ENCODE results near the gene ATXN7. TPM values are rescaled to one million over a fixed set of nuclear protein-coding genes. Genes with fewer than 3 reads are reported as not detected.

Gene ATXN7
- total and polyA plus RNA-seq, 2 of the 4 experiments (the other 2 are of a cell fraction): 8.6 to 13.6 TPM

DNA sequence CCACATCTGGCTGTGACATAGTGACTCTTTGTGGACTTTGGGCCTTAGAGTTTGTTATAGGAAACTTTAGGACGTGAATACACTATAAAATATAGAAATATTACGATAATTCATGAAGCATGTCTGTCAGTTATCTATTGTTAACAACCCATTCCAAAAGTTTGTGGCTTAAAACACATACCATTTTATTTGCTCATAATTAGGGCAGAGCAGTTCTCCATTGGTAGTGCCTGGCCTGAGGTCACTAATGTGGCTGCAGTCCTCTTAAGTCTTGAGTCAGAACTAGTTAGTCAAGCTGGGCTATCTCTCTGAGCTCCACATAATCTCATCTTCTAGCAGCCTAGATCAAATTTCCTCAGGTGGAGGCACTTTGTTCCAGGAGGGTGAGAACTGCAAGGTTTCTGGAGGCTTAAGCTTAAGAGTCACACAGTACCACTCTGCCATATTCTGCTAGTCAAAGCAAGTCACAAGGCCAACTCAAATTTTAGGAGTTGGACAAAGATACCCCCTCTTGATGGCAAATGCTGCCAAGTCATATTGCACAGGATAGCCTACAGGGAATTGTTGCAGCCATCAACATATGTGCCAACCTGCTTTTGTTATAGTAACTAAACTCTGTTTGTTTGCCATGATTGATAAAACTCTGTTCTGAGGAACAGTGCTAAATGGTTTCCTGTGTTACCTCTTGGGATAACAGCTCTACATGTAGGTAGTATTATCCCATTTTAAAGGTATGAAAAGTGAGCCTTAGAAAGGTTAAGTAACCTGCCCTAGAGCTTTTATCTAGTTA lies 8.7 kb downstream of the ATXN7 start:
- peak overlapping the region; percentile 31; the same call in 1 of the 2 replicates for H3K4me2 ChIP-seq (ENCODE audit: low read depth, low read length)
- BruUV-seq (replicated peaks): no TSS peak
- no peak overlapping the region for H3K14ac ChIP-seq (replicated peaks; ENCODE audit: low read depth, low read length)
- no peak overlapping the region for H3K4me3 ChIP-seq (ENCODE audit: insufficient read depth, low read depth, low read length)
- H4K8ac ChIP-seq (ENCODE audit: low read depth in 2 of 2, low read length in 2 of 2): no peak overlapping the region
- no peaks in the 10 kb centered on the region for H3K9me3 ChIP-seq (ENCODE audit: control insufficient read depth, insufficient read depth, low read length)
- no peak overlapping the region for H3K56ac ChIP-seq (ENCODE audit: extremely low read depth, insufficient read depth, low read length)
- no peak overlapping the region for H2AFZ ChIP-seq (replicated peaks; ENCODE audit: low read length, poor library complexity)
- WGBS, 2 experiments (ENCODE audit: extremely low coverage in 2 of 2, insufficient read length in 1 of 2): no CpG with 5 or more reads among the region's 2 CpGs
- dilution Hi-C loops (cut with HindIII; ENCODE audit: low sequenced_read_pairs, unreplicated experiment): no loop called here
- H4K20me1 ChIP-seq (ENCODE audit: insufficient read depth, low read length): peaks cover 39% of the 10 kb centered on the region; the same call in 1 of the 2 replicates
- no peak overlapping the region for H2AK9ac ChIP-seq (replicated peaks; ENCODE audit: low read depth, low read length, poor library complexity)
- no peaks in the 10 kb centered on the region for H3K36me3 ChIP-seq (ENCODE audit: control insufficient read depth, insufficient read depth, low read length)
- no peak overlapping the region for H3K4ac ChIP-seq (ENCODE audit: low read depth, low read length)
- H2BK5ac ChIP-seq (ENCODE audit: low read depth, low read length, poor library complexity, severe bottlenecking): no peak overlapping the region
- no peak overlapping the region for H3K18ac ChIP-seq (ENCODE audit: low read depth, low read length)
- H3K23ac ChIP-seq (ENCODE audit: low read depth, low read length): no peak overlapping the region; the same call in 1 of the 2 replicates
- H2BK15ac ChIP-seq (ENCODE audit: low read depth, low read length): no peak overlapping the region
- in situ Hi-C loops (cut with MboI; ENCODE audit: low sequenced_read_pairs): no loop called here
- H3K4me1 ChIP-seq (ENCODE audit: control insufficient read depth, insufficient read depth, low read length): peaks cover 4% of the 10 kb centered on the region
- H3K27me3 ChIP-seq (ENCODE audit: control insufficient read depth, insufficient read depth, low read length): no peaks in the 10 kb centered on the region
- DNase-seq (peak; percentile 92), ATAC-seq (ENCODE audit: low read depth) (peak; percentile 93)
- H2BK20ac ChIP-seq (ENCODE audit: low read depth, low read length): no peak overlapping the region
- CTCF ChIA-PET: no interaction called here
- POLR2A ChIA-PET (ENCODE audit: unreplicated experiment): no interaction called here
- H3K9ac ChIP-seq (ENCODE audit: low read depth, low read length): no peak overlapping the region
- no peak overlapping the region for H2AK5ac ChIP-seq (ENCODE audit: low read depth, low read length)
- H3K27ac ChIP-seq (ENCODE audit: insufficient read depth, low read length): no peak overlapping the region
- H4K91ac ChIP-seq (ENCODE audit: insufficient read depth, low read depth, low read length): no peak overlapping the region
- peaks cover 6% of the 10 kb centered on the region for H3K9me1 ChIP-seq (ENCODE audit: insufficient read depth, low read length)
- intact Hi-C loops (cut with micrococcal nuclease): loop anchor here (1.0 kb wide), 1 partner anchor 34 kb away; no protein-coding TSS in a partner anchor
- TF ChIP-seq FOS (IDR thresholded peaks at IDR 0.05; ENCODE audit: low read depth, low read length) (peak; percentile 43; the same call in 1 of the 2 replicates), MAZ (IDR thresholded peaks at IDR 0.05; ENCODE audit: borderline replicate concordance, low read depth, low read length) (no peak), CEBPB (IDR thresholded peaks at IDR 0.05; ENCODE audit: low read depth, low read length) (peak; percentile 33; the same call in 1 of the 2 replicates)
- H2BK120ac ChIP-seq (ENCODE audit: low read depth, low read length): no peak overlapping the region
- peaks cover 47 to 76% of the 10 kb centered on the region in 2 experiments for H3K79me1 ChIP-seq (ENCODE audit: low read depth in 1 of 2, low read length in 2 of 2)
- no peak overlapping the region for H4K5ac ChIP-seq (ENCODE audit: low read depth, low read length)
